ENCODE data around the gene RUNDC3A.

RUNDC3A gene

DNA sequence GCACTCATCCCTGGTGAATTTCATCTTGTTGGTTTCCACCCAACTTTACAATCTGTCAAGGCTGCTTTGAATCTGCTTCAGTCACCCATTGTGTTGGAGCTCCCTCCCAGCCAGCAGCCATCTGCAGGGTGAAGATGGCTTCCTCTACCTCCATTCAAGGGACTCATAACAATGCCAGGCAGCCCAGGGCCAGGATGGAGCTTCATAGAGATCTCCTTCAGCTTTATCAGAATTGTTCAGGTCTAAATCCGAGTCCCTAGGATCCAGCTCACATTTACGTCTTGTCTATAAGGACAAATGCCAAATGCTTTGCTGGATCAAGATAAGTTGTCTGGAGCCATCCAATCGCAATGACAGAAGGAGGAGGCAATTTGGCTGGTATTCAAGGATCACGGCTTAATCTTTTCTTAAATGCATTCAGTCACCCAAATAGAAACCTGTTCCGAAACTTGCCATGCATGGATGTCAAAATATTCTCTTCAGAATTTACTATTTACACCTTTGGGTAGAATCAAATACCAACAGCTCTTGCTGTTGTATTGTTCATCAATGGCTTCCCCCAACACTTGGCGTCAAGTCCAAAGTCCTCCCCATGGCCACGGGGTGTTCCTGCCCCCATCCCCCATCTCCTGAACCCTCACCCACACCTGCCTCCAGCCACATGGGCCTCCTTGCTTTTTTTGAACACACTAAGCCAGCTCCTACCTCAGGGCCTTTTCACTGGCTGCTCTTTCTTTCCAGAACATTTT, 59.0 kb downstream of the RUNDC3A start:
- DNase-seq (ENCODE audit: extremely low read depth, insufficient read length) = no peak
- Histone ChIP-seq H3K27me3 (replicated peaks; ENCODE audit: control insufficient read depth, insufficient read depth, low read length) (no peaks in the 10 kb centered on the region), H3K4me3 (replicated peaks; ENCODE audit: low read depth, low read length) (no peak overlapping the region), H3K36me3 (ENCODE audit: control insufficient read depth, insufficient read depth, low read length) (no peaks in the 10 kb centered on the region)
- TF ChIP-seq, protein P1, sequence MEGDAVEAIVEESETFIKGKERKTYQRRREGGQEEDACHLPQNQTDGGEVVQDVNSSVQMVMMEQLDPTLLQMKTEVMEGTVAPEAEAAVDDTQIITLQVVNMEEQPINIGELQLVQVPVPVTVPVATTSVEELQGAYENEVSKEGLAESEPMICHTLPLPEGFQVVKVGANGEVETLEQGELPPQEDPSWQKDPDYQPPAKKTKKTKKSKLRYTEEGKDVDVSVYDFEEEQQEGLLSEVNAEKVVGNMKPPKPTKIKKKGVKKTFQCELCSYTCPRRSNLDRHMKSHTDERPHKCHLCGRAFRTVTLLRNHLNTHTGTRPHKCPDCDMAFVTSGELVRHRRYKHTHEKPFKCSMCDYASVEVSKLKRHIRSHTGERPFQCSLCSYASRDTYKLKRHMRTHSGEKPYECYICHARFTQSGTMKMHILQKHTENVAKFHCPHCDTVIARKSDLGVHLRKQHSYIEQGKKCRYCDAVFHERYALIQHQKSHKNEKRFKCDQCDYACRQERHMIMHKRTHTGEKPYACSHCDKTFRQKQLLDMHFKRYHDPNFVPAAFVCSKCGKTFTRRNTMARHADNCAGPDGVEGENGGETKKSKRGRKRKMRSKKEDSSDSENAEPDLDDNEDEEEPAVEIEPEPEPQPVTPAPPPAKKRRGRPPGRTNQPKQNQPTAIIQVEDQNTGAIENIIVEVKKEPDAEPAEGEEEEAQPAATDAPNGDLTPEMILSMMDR (IDR thresholded peaks at IDR 0.05; ENCODE audit: insufficient read depth, low read length, poor library complexity, severe bottlenecking) = no peak
